HCT116 (cell line): ENCODE measurements around the gene TBC1D2. TPM values are rescaled to one million over a fixed set of nuclear protein-coding genes. Genes with fewer than 3 reads are reported as not detected.

ENCODE experiments used
- ATAC-seq: fragments of 200-7000 bp; cut with Tn5 transposase; 2 replicates; pipeline ENCODE4 v1.9.1; 2020; ENCODE audit warnings: mild to moderate bottlenecking, moderate library complexity
- BruUV-seq: library from RNA; stranded (reverse); fragments of 400-500 nt; replicated peaks from 2 replicates; lab custom pipeline; 2021; lab: Mats Ljungman, UMichigan
- CTCF ChIA-PET: fragments of 300-600 bp; sonication (Branson Sonifier 250); formaldehyde crosslinking; loops from one replicate; lab custom pipeline; 2021; ENCODE audit warnings: antibody characterized with exemption; lab: Charles Lee
- POLR2A ChIA-PET: fragments of 300-600, 350-600 bp; sonication (Branson Sonifier 250); formaldehyde crosslinking; loops from one replicate; lab custom pipeline; 2021; ENCODE audit warnings: antibody characterized with exemption; lab: Charles Lee
- RAD21 ChIA-PET, 2 experiments: fragments of 300-600 bp; sonication (Branson Sonifier 250); formaldehyde crosslinking; loops; one replicate each; lab custom pipeline; 2023; ENCODE audit warnings: low total read pairs in 2 of 2; ENCODE audit not compliant: uncharacterized antibody in 2 of 2, unreplicated experiment in 2 of 2, low non-redundant PET in 1 of 2; lab: Charles Lee
- DNase-seq: peaks from one replicate; pipeline ENCODE4 v3.0.0-alpha.2; 2010; ENCODE audit warnings: low read depth, low spot score
- H2AFZ ChIP-seq: fragments of 200-600 bp; shearing (Covaris generic), sonication (generic); 2 replicates; pipeline ENCODE4 v1.6.1; 2017; ENCODE audit warnings: low read depth, mixed run types, mixed read lengths, antibody characterized with exemption, low read length; ENCODE audit not compliant: poor library complexity, severe bottlenecking
- H3K27ac ChIP-seq: 2 replicates; pipeline ENCODE4 v1.5.1; 2012; ENCODE audit warnings: low read depth, low read length
- H3K27me3 ChIP-seq: fragments of 200-600 bp; sonication (generic); 2 replicates; pipeline ENCODE4 v1.6.1; 2016; ENCODE audit warnings: mixed run types, low read length, mixed read lengths; ENCODE audit not compliant: insufficient read depth
- H3K36me3 ChIP-seq, 2 experiments: fragments of 200-500 bp in 1 of 2; fragments of 200-600 bp in 1 of 2; sonication (Bioruptor generic) in 1 of 2; sonication (generic) in 1 of 2; 2 replicates each; pipeline versions ENCODE4 v1.5.1 to v1.6.1; 2014 to 2016; ENCODE audit warnings: low read length in 2 of 2, inconsistent platforms in 1 of 2, mixed read lengths in 1 of 2, mixed run types in 1 of 2; ENCODE audit not compliant: insufficient read depth in 2 of 2, control insufficient read depth in 1 of 2
- H3K4me1 ChIP-seq, 2 experiments: fragments of 200-600 bp in 1 of 2; sonication (generic) in 1 of 2; 2 replicates each; pipeline versions ENCODE4 v1.5.1 to v1.6.1; 2012 to 2017; ENCODE audit warnings: low read length in 2 of 2, inconsistent platforms in 1 of 2, mild to moderate bottlenecking in 1 of 2, mixed read lengths in 1 of 2, mixed run types in 1 of 2, moderate library complexity in 1 of 2; ENCODE audit not compliant: insufficient read depth in 2 of 2, control insufficient read depth in 1 of 2
- H3K4me2 ChIP-seq: fragments of 200-600 bp; sonication (generic); 2 replicates; pipeline ENCODE4 v1.6.1; 2017; ENCODE audit warnings: mixed run types, low read length, mixed read lengths
- H3K4me3 ChIP-seq, 2 experiments: fragments of 200-600 bp in 1 of 2; sonication (generic) in 1 of 2; replicated peaks in 1 of 2; 2 replicates each; pipeline ENCODE4 v1.5.1; 2011 to 2016; ENCODE audit warnings: low read length in 2 of 2, control low read depth in 1 of 2, low read depth in 1 of 2, mild to moderate bottlenecking in 1 of 2, mixed read lengths in 1 of 2, mixed run types in 1 of 2
- H3K79me2 ChIP-seq: fragments of 200-600 bp; sonication (generic); 2 replicates; pipeline ENCODE4 v1.6.1; 2017; ENCODE audit warnings: mild to moderate bottlenecking, mixed run types, low read length, moderate library complexity, mixed read lengths; ENCODE audit not compliant: insufficient read depth
- H3K9ac ChIP-seq: fragments of 200-600 bp; sonication (generic); 2 replicates; pipeline ENCODE4 v1.6.1; 2016; ENCODE audit warnings: low read length, mixed read lengths
- H3K9me2 ChIP-seq: fragments of 200-600 bp; sonication (generic), shearing (Covaris generic); 2 replicates; pipeline ENCODE4 v1.6.1; 2017; ENCODE audit warnings: mixed run types, mild to moderate bottlenecking, moderate library complexity; ENCODE audit not compliant: insufficient read depth
- H3K9me3 ChIP-seq, 2 experiments: fragments of 200-500 bp in 1 of 2; fragments of 200-600 bp in 1 of 2; sonication (Bioruptor generic) in 1 of 2; sonication (generic) in 1 of 2; 2 replicates each; pipeline ENCODE4 v1.6.1; 2014 to 2017; ENCODE audit warnings: low read length in 2 of 2, mixed read lengths in 2 of 2, inconsistent platforms in 1 of 2, low read depth in 1 of 2, mild to moderate bottlenecking in 1 of 2, mixed run types in 1 of 2, moderate library complexity in 1 of 2; ENCODE audit not compliant: control insufficient read depth in 1 of 2, insufficient read depth in 1 of 2
- H4K20me1 ChIP-seq: fragments of 200-600 bp; sonication (generic), shearing (Covaris generic); 2 replicates; pipeline ENCODE4 v1.6.1; 2017; ENCODE audit warnings: mixed run types, mild to moderate bottlenecking, moderate library complexity; ENCODE audit not compliant: insufficient read depth
- ATF3 ChIP-seq: IDR thresholded peaks from 2 replicates; pipeline ENCODE4 v1.6.1; 2012
- CBX3 ChIP-seq: IDR thresholded peaks from 2 replicates; pipeline ENCODE4 v1.6.1; 2012; ENCODE audit warnings: low read depth
- CEBPB ChIP-seq: IDR thresholded peaks from 2 replicates; pipeline ENCODE4 v1.6.1; 2012; ENCODE audit warnings: low read depth
- SRF ChIP-seq: IDR thresholded peaks from 2 replicates; pipeline ENCODE4 v1.6.1; 2012; ENCODE audit warnings: low read depth
- YY1 ChIP-seq: IDR thresholded peaks from 2 replicates; pipeline ENCODE4 v1.6.1; 2011; ENCODE audit warnings: low read length, low read depth, moderate library complexity, mild to moderate bottlenecking; ENCODE audit not compliant: insufficient replicate concordance; ENCODE audit errors: extremely low read depth
- ZNF274 ChIP-seq: fragments of 200-500 bp; sonication (Bioruptor generic); IDR thresholded peaks from 2 replicates; pipeline ENCODE4 v1.6.1; 2014; ENCODE audit warnings: mild to moderate bottlenecking, low read depth, low read length, inconsistent platforms
- intact Hi-C: fragments of 100-400 bp; cut with micrococcal nuclease; formaldehyde crosslinking; loops from 2 replicates; pipeline ENCODE4 v1.10.0; 2022
- total RNA-seq: library from RNA; stranded (reverse); gene quantifications from one replicate; pipeline ENCODE4 v1.2.1, GENCODE V29; 2021; ENCODE audit not compliant: unreplicated experiment
- TF ChIP-seq, protein P1 (sequence below): IDR thresholded peaks from 2 replicates; pipeline ENCODE4 v1.6.1; 2012; ENCODE audit warnings: low read depth
- TF ChIP-seq, protein P2 (sequence below): IDR thresholded peaks from 2 replicates; pipeline ENCODE4 v1.6.1; 2011; ENCODE audit warnings: mild to moderate bottlenecking, low read length, moderate library complexity; ENCODE audit not compliant: insufficient replicate concordance; ENCODE audit errors: extremely low read depth
- TF ChIP-seq, protein P3 (sequence below), 3 experiments: fragments of 200-600 bp in 1 of 3; sonication (generic) in 1 of 3; IDR thresholded peaks in 2 of 3; conservative IDR thresholded peaks in 1 of 3; 2 replicates each; pipeline ENCODE4 v1.5.1; 2012 to 2017; ENCODE audit warnings: low read depth in 2 of 3, low read length in 2 of 3, antibody characterized with exemption in 1 of 3, borderline replicate concordance in 1 of 3, control low read depth in 1 of 3, mild to moderate bottlenecking in 1 of 3, mixed read lengths in 1 of 3, mixed run types in 1 of 3, moderate library complexity in 1 of 3; ENCODE audit not compliant: insufficient read depth in 1 of 3

The TBC1D2 gene
- total RNA-seq, 1 experiment from 2014 or later: 9.8 TPM

GRCh38 chr9:98168153-98168780 lies 87.2 kb downstream of the TBC1D2 start:
- no TSS peak for BruUV-seq
- DNase-seq (no peak), ATAC-seq (no peak)
- Histone ChIP-seq H3K9me2 (no peaks in the 10 kb centered on the region), H3K4me3 (no peak overlapping the region), H3K4me1 (peaks cover 10 to 23% of the 10 kb centered on the region in 2 experiments), H3K36me3 (no peaks in the 10 kb centered on the region), H3K4me2 (no peak overlapping the region), H3K9ac (no peak overlapping the region), H3K27me3 (no peaks in the 10 kb centered on the region), H2AFZ (no peak overlapping the region), H3K79me2 (no peaks in the 10 kb centered on the region), H3K27ac (no peak overlapping the region), H3K9me3 (no peaks in the 10 kb centered on the region), H4K20me1 (no peaks in the 10 kb centered on the region)
- ChIA-PET RAD21 (no interaction called here), POLR2A (no interaction called here), CTCF (no interaction called here)
- intact Hi-C loops: no loop called here
- TF ChIP-seq CBX3 (no peak), CEBPB (no peak), ATF3 (no peak), YY1 (no peak), SRF (no peak), ZNF274 (no peak)
- TF ChIP-seq, protein P1, sequence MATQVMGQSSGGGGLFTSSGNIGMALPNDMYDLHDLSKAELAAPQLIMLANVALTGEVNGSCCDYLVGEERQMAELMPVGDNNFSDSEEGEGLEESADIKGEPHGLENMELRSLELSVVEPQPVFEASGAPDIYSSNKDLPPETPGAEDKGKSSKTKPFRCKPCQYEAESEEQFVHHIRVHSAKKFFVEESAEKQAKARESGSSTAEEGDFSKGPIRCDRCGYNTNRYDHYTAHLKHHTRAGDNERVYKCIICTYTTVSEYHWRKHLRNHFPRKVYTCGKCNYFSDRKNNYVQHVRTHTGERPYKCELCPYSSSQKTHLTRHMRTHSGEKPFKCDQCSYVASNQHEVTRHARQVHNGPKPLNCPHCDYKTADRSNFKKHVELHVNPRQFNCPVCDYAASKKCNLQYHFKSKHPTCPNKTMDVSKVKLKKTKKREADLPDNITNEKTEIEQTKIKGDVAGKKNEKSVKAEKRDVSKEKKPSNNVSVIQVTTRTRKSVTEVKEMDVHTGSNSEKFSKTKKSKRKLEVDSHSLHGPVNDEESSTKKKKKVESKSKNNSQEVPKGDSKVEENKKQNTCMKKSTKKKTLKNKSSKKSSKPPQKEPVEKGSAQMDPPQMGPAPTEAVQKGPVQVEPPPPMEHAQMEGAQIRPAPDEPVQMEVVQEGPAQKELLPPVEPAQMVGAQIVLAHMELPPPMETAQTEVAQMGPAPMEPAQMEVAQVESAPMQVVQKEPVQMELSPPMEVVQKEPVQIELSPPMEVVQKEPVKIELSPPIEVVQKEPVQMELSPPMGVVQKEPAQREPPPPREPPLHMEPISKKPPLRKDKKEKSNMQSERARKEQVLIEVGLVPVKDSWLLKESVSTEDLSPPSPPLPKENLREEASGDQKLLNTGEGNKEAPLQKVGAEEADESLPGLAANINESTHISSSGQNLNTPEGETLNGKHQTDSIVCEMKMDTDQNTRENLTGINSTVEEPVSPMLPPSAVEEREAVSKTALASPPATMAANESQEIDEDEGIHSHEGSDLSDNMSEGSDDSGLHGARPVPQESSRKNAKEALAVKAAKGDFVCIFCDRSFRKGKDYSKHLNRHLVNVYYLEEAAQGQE: no peak
- TF ChIP-seq, protein P2, sequence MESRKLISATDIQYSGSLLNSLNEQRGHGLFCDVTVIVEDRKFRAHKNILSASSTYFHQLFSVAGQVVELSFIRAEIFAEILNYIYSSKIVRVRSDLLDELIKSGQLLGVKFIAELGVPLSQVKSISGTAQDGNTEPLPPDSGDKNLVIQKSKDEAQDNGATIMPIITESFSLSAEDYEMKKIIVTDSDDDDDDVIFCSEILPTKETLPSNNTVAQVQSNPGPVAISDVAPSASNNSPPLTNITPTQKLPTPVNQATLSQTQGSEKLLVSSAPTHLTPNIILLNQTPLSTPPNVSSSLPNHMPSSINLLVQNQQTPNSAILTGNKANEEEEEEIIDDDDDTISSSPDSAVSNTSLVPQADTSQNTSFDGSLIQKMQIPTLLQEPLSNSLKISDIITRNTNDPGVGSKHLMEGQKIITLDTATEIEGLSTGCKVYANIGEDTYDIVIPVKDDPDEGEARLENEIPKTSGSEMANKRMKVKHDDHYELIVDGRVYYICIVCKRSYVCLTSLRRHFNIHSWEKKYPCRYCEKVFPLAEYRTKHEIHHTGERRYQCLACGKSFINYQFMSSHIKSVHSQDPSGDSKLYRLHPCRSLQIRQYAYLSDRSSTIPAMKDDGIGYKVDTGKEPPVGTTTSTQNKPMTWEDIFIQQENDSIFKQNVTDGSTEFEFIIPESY: no peak
- TF ChIP-seq, protein P3, sequence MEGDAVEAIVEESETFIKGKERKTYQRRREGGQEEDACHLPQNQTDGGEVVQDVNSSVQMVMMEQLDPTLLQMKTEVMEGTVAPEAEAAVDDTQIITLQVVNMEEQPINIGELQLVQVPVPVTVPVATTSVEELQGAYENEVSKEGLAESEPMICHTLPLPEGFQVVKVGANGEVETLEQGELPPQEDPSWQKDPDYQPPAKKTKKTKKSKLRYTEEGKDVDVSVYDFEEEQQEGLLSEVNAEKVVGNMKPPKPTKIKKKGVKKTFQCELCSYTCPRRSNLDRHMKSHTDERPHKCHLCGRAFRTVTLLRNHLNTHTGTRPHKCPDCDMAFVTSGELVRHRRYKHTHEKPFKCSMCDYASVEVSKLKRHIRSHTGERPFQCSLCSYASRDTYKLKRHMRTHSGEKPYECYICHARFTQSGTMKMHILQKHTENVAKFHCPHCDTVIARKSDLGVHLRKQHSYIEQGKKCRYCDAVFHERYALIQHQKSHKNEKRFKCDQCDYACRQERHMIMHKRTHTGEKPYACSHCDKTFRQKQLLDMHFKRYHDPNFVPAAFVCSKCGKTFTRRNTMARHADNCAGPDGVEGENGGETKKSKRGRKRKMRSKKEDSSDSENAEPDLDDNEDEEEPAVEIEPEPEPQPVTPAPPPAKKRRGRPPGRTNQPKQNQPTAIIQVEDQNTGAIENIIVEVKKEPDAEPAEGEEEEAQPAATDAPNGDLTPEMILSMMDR (IDR thresholded peaks at IDR 0.05 in 2 of 3, conservative IDR thresholded peaks at IDR 0.05 in 1 of 3; ENCODE audit: borderline replicate concordance in 1 of 3, insufficient read depth in 1 of 3, low read depth in 2 of 3, low read length in 2 of 3): no peak
